Uterus (tissue), 4 donors: ENCODE measurements around the gene RNF133. TPM values are rescaled to one million over a fixed set of nuclear protein-coding genes. Genes with fewer than 3 reads are reported as not detected.

ENCODE experiments used
- DNase-seq, 2 donors: peaks; one replicate each; pipeline ENCODE4 v3.0.0-alpha.2; 2019 to 2020
- H3K27ac ChIP-seq, 2 donors: fragments of 200-600 bp; sonication (generic); 1 replicate in 1 of 2; 2 replicates in 1 of 2; pipeline ENCODE4 v1.5.1; 2016 to 2018
- H3K27me3 ChIP-seq, 2 donors: fragments of 200-600 bp; sonication (generic); one replicate each; pipeline ENCODE4 v1.5.1; 2018 to 2019; ENCODE audit warnings: control low read depth in 1 of 2
- H3K36me3 ChIP-seq, 2 donors: fragments of 200-600 bp; sonication (generic); one replicate each; pipeline ENCODE4 v1.5.1; 2019; ENCODE audit warnings: control low read depth in 1 of 2
- H3K4me1 ChIP-seq, 2 donors: fragments of 200-600 bp; sonication (generic); one replicate each; pipeline ENCODE4 v1.5.1; 2018 to 2019; ENCODE audit warnings: control low read depth in 1 of 2
- H3K4me3 ChIP-seq, 2 donors: fragments of 200-600 bp; sonication (generic); 1 replicate in 1 of 2; 2 replicates in 1 of 2; pipeline ENCODE4 v1.5.1; 2018 to 2019; ENCODE audit warnings: mild to moderate bottlenecking in 1 of 2
- H3K9me3 ChIP-seq, 2 donors: fragments of 200-600 bp; sonication (generic); one replicate each; pipeline ENCODE4 v1.5.1; 2019; ENCODE audit warnings: control low read depth in 1 of 2
- CTCF ChIP-seq, 4 experiments: fragments of 200-600 bp in 2 of 4; fragments of 450-650 bp in 2 of 4; sonication (generic) in 2 of 4; IDR thresholded peaks; one replicate each; pipeline ENCODE4 v1.5.1; 2016 to 2019; ENCODE audit warnings: antibody characterized with exemption in 4 of 4, mild to moderate bottlenecking in 2 of 4, moderate library complexity in 1 of 4
- POLR2A ChIP-seq, 2 donors: fragments of 450-650 bp; IDR thresholded peaks; one replicate each; pipeline ENCODE4 v1.6.1; 2016; ENCODE audit warnings: antibody characterized with exemption in 2 of 2, mild to moderate bottlenecking in 1 of 2, moderate library complexity in 1 of 2
- intact Hi-C: fragments of 100-400 bp; cut with DNase I; formaldehyde crosslinking; loops from one replicate; pipeline ENCODE4 v1.15.1; 2023; ENCODE audit warnings: low total_unique reads
- total RNA-seq, 4 donors: library from RNA; depleted of rRNA in 3 of 4; stranded (reverse); fragments of >200 nt in 3 of 4; gene quantifications; one replicate each; pipeline versions ENCODE4 v1.1.0 to v1.2.4, GENCODE V29; 2014 to 2023
- donor health status: DM: yes; HTN: yes; CAD: no.

The RNF133 gene
- total RNA-seq, 4 donors from 2014 or later: 1.5 to 6.9 (median 3.8) TPM; not detected in 1

GRCh38 chr7:122675621-122676020, 23.3 kb downstream of the RNF133 start:
- Histone ChIP-seq H3K27me3 (no peaks in the 10 kb centered on the region), H3K36me3 (no peaks in the 10 kb centered on the region), H3K4me3 (no peak overlapping the region), H3K4me1 (peaks cover 0 to 5% of the 10 kb centered on the region in 2 donors), H3K9me3 (no peaks in the 10 kb centered on the region), H3K27ac (no peak overlapping the region)
- no peak for DNase-seq
- intact Hi-C loops: no loop called here
- TF ChIP-seq CTCF (IDR thresholded peaks at IDR 0.05) (no peak), POLR2A (IDR thresholded peaks at IDR 0.05) (no peak)

GRCh38 chr7:122675011-122675410, 23.9 kb downstream of the RNF133 start:
- Histone ChIP-seq H3K4me3 (no peak overlapping the region), H3K27me3 (no peaks in the 10 kb centered on the region), H3K4me1 (peaks cover 0 to 5% of the 10 kb centered on the region in 2 donors), H3K27ac (peak overlapping the region in 1 of 2 donors; percentile 46), H3K36me3 (no peaks in the 10 kb centered on the region), H3K9me3 (no peaks in the 10 kb centered on the region)
- intact Hi-C loops: no loop called here
- TF ChIP-seq POLR2A (IDR thresholded peaks at IDR 0.05) (no peak), CTCF (IDR thresholded peaks at IDR 0.05) (no peak)
- no peak for DNase-seq

GRCh38 chr7:122674502-122674901, 24.4 kb downstream of the RNF133 start:
- no peaks in the 10 kb centered on the region for H3K36me3 ChIP-seq
- no peak for TF ChIP-seq POLR2A (IDR thresholded peaks at IDR 0.05)
- no peak for TF ChIP-seq CTCF (IDR thresholded peaks at IDR 0.05)
- H3K27ac ChIP-seq: peak overlapping the region in 1 of 2 donors; percentile 46
- H3K4me1 ChIP-seq: peaks cover 0 to 5% of the 10 kb centered on the region in 2 donors
- H3K27me3 ChIP-seq: no peaks in the 10 kb centered on the region
- intact Hi-C loops: no loop called here
- no peak for DNase-seq
- no peak overlapping the region for H3K4me3 ChIP-seq
- no peaks in the 10 kb centered on the region for H3K9me3 ChIP-seq

- Histone ChIP-seq H3K36me3 (no peaks in the 10 kb centered on the region), H3K4me3 (no peak overlapping the region), H3K27me3 (no peaks in the 10 kb centered on the region), H3K27ac (no peak overlapping the region), H3K9me3 (no peaks in the 10 kb centered on the region), H3K4me1 (peaks cover 0 to 5% of the 10 kb centered on the region in 2 donors)
- TF ChIP-seq CTCF (IDR thresholded peaks at IDR 0.05) (no peak), POLR2A (IDR thresholded peaks at IDR 0.05) (no peak)
- intact Hi-C loops: no loop called here
- DNase-seq: no peak
Measured at GRCh38 chr7:122673951-122674350, 25.0 kb downstream of the RNF133 start.

DNA sequence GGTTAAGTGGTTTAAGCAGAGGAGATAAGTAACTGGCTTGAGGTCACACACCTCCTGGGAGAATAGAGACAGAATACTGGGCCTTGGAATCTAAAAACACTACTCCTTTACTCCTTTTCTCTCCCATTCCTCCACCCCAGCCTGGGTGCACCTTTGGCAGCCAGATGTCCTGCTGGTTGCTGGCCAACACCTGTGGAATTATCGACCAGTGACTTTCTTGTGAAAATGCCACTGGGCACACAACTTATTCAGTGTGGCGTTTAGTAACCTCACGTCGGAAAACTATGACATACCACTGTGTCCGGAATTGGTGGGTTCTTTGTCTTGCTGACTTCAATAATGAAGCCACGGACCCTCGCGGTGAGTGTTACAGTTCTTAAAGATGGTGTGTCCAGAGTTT, 26.4 kb downstream of the RNF133 start:
- no peak overlapping the region for H3K4me3 ChIP-seq
- intact Hi-C loops: no loop called here
- H3K36me3 ChIP-seq: no peaks in the 10 kb centered on the region
- no peaks in the 10 kb centered on the region for H3K27me3 ChIP-seq
- H3K27ac ChIP-seq: no peak overlapping the region
- no peak for DNase-seq
- TF ChIP-seq POLR2A (IDR thresholded peaks at IDR 0.05) (no peak), CTCF (IDR thresholded peaks at IDR 0.05) (no peak)
- H3K4me1 ChIP-seq: peaks cover 0 to 5% of the 10 kb centered on the region in 2 donors
- H3K9me3 ChIP-seq: no peaks in the 10 kb centered on the region
